ENCODE measurements around the gene RGS14. TPM values are rescaled to one million over a fixed set of nuclear protein-coding genes. Genes with fewer than 3 reads are reported as not detected.
A peak's percentile ranks its signal among the peaks of the same experiment; 100 is the strongest.

RGS14 gene
- polyA plus RNA-seq, 1 experiment: 2.6 TPM

DNA sequence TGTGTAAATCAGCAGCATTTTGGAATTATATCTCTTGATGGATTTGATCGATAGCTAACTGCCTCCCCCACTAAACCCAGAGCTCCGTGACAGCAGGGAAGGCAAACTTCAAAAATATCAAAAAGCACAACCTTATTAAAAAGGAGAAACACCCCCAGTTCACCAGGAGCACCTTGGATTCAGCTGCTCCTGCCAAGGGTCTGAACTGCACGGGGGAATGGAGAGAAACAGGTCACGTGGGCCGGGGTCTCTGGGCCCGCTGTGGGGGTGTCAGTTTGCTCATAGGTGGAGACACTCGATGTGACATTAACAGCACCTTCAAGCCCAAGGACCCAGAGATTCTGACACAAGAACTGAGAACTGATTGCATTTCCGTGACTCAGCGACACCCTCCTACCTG, 25.5 kb downstream of the RGS14 start:
- H3K9me3 ChIP-seq (ENCODE audit: control insufficient read depth, insufficient read depth, low read length): no peaks in the 10 kb centered on the region
- POLR2A ChIA-PET: no interaction called here
- TF ChIP-seq, protein P1, sequence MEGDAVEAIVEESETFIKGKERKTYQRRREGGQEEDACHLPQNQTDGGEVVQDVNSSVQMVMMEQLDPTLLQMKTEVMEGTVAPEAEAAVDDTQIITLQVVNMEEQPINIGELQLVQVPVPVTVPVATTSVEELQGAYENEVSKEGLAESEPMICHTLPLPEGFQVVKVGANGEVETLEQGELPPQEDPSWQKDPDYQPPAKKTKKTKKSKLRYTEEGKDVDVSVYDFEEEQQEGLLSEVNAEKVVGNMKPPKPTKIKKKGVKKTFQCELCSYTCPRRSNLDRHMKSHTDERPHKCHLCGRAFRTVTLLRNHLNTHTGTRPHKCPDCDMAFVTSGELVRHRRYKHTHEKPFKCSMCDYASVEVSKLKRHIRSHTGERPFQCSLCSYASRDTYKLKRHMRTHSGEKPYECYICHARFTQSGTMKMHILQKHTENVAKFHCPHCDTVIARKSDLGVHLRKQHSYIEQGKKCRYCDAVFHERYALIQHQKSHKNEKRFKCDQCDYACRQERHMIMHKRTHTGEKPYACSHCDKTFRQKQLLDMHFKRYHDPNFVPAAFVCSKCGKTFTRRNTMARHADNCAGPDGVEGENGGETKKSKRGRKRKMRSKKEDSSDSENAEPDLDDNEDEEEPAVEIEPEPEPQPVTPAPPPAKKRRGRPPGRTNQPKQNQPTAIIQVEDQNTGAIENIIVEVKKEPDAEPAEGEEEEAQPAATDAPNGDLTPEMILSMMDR (IDR thresholded peaks at IDR 0.05; ENCODE audit: low read depth, low read length): no peak
- peaks cover 32% of the 10 kb centered on the region for H3K27me3 ChIP-seq (ENCODE audit: control insufficient read depth, insufficient read depth, low read length)
- DNase-seq (ENCODE audit: low read depth, low spot score): no peak
- CTCF ChIA-PET: interaction anchor here (1.2 to 1.4 kb wide), 3 partner anchors 12 to 65 kb away, joined by 5 to 6 read pairs (median 6); no protein-coding TSS in a partner anchor
- no peak overlapping the region for H3K27ac ChIP-seq (ENCODE audit: low read depth, low read length)
- no peak overlapping the region for H3K4me3 ChIP-seq (ENCODE audit: low read depth, low read length)

GRCh38 chr5:177384134-177384533, 26.4 kb downstream of the RGS14 start, which contains the start of gene SLC34A1:
Gene SLC34A1 (plus strand): TSS chr5:177384434. CDS start chr5:177385742, 1,308 bp downstream.
- CTCF ChIA-PET: interaction anchor here (0.6 to 1.0 kb wide), 2 partner anchors 15 to 83 kb away, joined by 3 read pairs; no protein-coding TSS in a partner anchor
- TF ChIP-seq, protein P1 (IDR thresholded peaks at IDR 0.05; ENCODE audit: low read depth, low read length): no peak

GRCh38 chr5:177385720-177386119, 28.0 kb downstream of the RGS14 start:
- ChIA-PET CTCF (no interaction called here), POLR2A (no interaction called here)
- Histone ChIP-seq H3K4me3 (ENCODE audit: low read depth, low read length) (no peak overlapping the region), H3K27me3 (ENCODE audit: control insufficient read depth, insufficient read depth, low read length) (peaks cover 32% of the 10 kb centered on the region), H3K27ac (ENCODE audit: low read depth, low read length) (no peak overlapping the region), H3K9me3 (ENCODE audit: control insufficient read depth, insufficient read depth, low read length) (no peaks in the 10 kb centered on the region)
- no peak for DNase-seq (ENCODE audit: low read depth, low spot score)
- TF ChIP-seq, protein P1 (IDR thresholded peaks at IDR 0.05; ENCODE audit: low read depth, low read length): no peak

More at GRCh38 chr5:177384134-177384533, 26.4 kb downstream of the RGS14 start, which contains the start of gene SLC34A1:
- DNase-seq (ENCODE audit: low read depth, low spot score): no peak
- Histone ChIP-seq H3K4me3 (ENCODE audit: low read depth, low read length) (no peak within 1 kb of the TSS), H3K27me3 (ENCODE audit: control insufficient read depth, insufficient read depth, low read length) (peaks cover 32% of the 10 kb centered on the region), H3K9me3 (ENCODE audit: control insufficient read depth, insufficient read depth, low read length) (no peaks in the 10 kb centered on the region), H3K27ac (ENCODE audit: low read depth, low read length) (peak within 1 kb of the TSS; percentile 11)
- POLR2A ChIA-PET: no interaction called here

DNA sequence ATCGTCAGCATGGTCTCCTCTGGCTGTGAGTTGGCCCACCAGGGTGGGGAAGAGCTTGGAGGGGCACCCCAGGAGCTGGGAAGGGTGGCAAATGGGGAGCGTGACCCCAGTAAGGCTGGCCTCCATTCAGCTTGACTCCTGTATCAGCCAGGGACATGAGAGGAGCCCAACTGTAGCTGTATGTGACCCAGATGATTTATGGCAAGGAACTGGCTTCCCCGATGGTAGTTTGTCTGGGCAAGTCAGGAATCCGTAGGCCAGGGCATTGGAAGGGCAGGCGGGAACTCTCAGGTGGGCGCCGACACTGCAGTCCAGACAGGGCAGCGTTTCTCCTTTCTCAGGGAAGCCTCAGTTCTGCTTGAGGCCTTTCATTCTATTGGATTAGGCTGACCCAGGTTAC, 28.8 kb downstream of the RGS14 start:
- Histone ChIP-seq H3K9me3 (ENCODE audit: control insufficient read depth, insufficient read depth, low read length) (no peaks in the 10 kb centered on the region), H3K27ac (ENCODE audit: low read depth, low read length) (no peak overlapping the region), H3K4me3 (ENCODE audit: low read depth, low read length) (no peak overlapping the region), H3K27me3 (ENCODE audit: control insufficient read depth, insufficient read depth, low read length) (peaks cover 32% of the 10 kb centered on the region)
- ChIA-PET POLR2A (no interaction called here), CTCF (interaction anchor here (0.9 kb wide), 1 partner anchor 17 kb away, joined by 4 read pairs; no protein-coding TSS in a partner anchor)
- no peak for DNase-seq (ENCODE audit: low read depth, low spot score)
- TF ChIP-seq, protein P1 (IDR thresholded peaks at IDR 0.05; ENCODE audit: low read depth, low read length): no peak

DNA sequence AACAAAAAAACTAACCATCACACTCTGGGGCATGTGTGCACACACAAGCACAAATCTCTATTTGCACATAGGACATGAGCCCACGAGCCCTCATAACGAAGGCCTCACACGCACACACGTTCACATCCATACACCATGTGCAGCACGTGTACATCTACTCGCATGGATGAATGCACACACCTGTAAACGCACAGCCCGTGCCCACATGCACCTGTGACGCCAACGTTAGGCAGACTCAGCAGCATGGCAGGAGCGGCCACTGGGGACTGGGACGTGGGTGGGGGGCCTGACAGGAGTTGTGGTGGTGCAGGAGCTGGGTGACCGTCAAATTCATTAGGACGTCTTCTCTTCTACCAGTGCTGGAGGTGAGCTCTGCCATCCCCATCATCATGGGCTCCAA, 29.7 kb downstream of the RGS14 start:
- peaks cover 30% of the 10 kb centered on the region for H3K27me3 ChIP-seq (ENCODE audit: control insufficient read depth, insufficient read depth, low read length)
- H3K9me3 ChIP-seq (ENCODE audit: control insufficient read depth, insufficient read depth, low read length): no peaks in the 10 kb centered on the region
- no peak for DNase-seq (ENCODE audit: low read depth, low spot score)
- CTCF ChIA-PET: interaction anchor here (3.6 to 7.0 kb wide), 3 partner anchors 16 to 63 kb away, joined by 61 to 205 read pairs (median 120); partner anchors contain the start of genes PFN3 and PRR7
- H3K27ac ChIP-seq (ENCODE audit: low read depth, low read length): no peak overlapping the region
- no peak overlapping the region for H3K4me3 ChIP-seq (ENCODE audit: low read depth, low read length)
- POLR2A ChIA-PET: no interaction called here
- TF ChIP-seq, protein P1 (IDR thresholded peaks at IDR 0.05; ENCODE audit: low read depth, low read length): no peak
